Measurements from ENCODE around the gene CLDN4.

The CLDN4 gene

GRCh38 chr7:73876973-73877372 lies 46.2 kb downstream of the CLDN4 start:
- DNase-seq, result no peak

GRCh38 chr7:73879977-73880681 lies 49.3 kb downstream of the CLDN4 start:
- DNase-seq, result peak; percentile 55

GRCh38 chr7:73880755-73881328 lies 50.0 kb downstream of the CLDN4 start:
- DNase-seq, result no peak

- no peak for DNase-seq
Observed at GRCh38 chr7:73881352-73882046, 50.7 kb downstream of the CLDN4 start.

GRCh38 chr7:73882047-73882402 lies 51.2 kb downstream of the CLDN4 start:
- DNase-seq, result no peak

All from MV-4-11 (cell line).